Liver (tissue), 9 donors: Measurements from ENCODE around the gene FBLL1. TPM values are rescaled to one million over a fixed set of nuclear protein-coding genes. Genes with fewer than 3 reads are reported as not detected.

Experiments used
- DNase-seq: peaks from one replicate; pipeline ENCODE4 v3.0.0-alpha.2; 2017; ENCODE audit warnings: low spot score
- H3K27ac ChIP-seq, 2 donors: one replicate each; pipeline ENCODE4 v1.7.0; 2013; ENCODE audit warnings: inconsistent platforms in 2 of 2, low read length in 2 of 2, control low read depth in 1 of 2, low read depth in 1 of 2, mild to moderate bottlenecking in 1 of 2
- H3K27me3 ChIP-seq, 4 donors: one replicate each; pipeline versions ENCODE4 v1.6.1 to v1.7.0; 2013; ENCODE audit warnings: low read length in 3 of 4, inconsistent platforms in 1 of 4, mild to moderate bottlenecking in 1 of 4, moderate library complexity in 1 of 4; ENCODE audit not compliant: control insufficient read depth in 4 of 4, insufficient read depth in 4 of 4
- H3K36me3 ChIP-seq, 4 donors: one replicate each; pipeline versions ENCODE4 v1.6.1 to v1.7.0; 2013; ENCODE audit warnings: low read length in 3 of 4, mild to moderate bottlenecking in 3 of 4, low read depth in 1 of 4, moderate library complexity in 1 of 4; ENCODE audit not compliant: control insufficient read depth in 4 of 4, insufficient read depth in 3 of 4
- H3K4me1 ChIP-seq, 4 donors: one replicate each; pipeline versions ENCODE4 v1.6.1 to v1.7.0; 2013; ENCODE audit warnings: low read length in 3 of 4, mild to moderate bottlenecking in 3 of 4, moderate library complexity in 1 of 4; ENCODE audit not compliant: control insufficient read depth in 4 of 4, insufficient read depth in 4 of 4
- H3K4me3 ChIP-seq, 3 donors: one replicate each; pipeline versions ENCODE4 v1.6.1 to v1.7.0; 2013; ENCODE audit warnings: low read length in 3 of 3, control low read depth in 1 of 3, low read depth in 1 of 3, mild to moderate bottlenecking in 1 of 3
- H3K9ac ChIP-seq, 2 donors: one replicate each; pipeline ENCODE4 v1.7.0; 2013; ENCODE audit warnings: low read length in 2 of 2, mild to moderate bottlenecking in 2 of 2, moderate library complexity in 2 of 2, control low read depth in 1 of 2, low read depth in 1 of 2
- H3K9me3 ChIP-seq, 4 donors: one replicate each; pipeline versions ENCODE4 v1.6.1 to v1.7.0; 2013; ENCODE audit warnings: low read length in 3 of 4; ENCODE audit not compliant: control insufficient read depth in 4 of 4
- FOXA1 ChIP-seq: IDR thresholded peaks from 2 replicates; pipeline ENCODE4 v1.6.1; 2016; ENCODE audit warnings: antibody characterized with exemption
- HNF4A ChIP-seq, 2 donors: conservative IDR thresholded peaks; 2 replicates each; pipeline ENCODE4 v1.6.1; 2016; ENCODE audit warnings: antibody characterized with exemption in 2 of 2, mild to moderate bottlenecking in 2 of 2
- HNF4G ChIP-seq: IDR thresholded peaks from 2 replicates; pipeline ENCODE4 v1.6.1; 2016; ENCODE audit warnings: antibody characterized with exemption
- JUND ChIP-seq, 2 donors: IDR thresholded peaks; 2 replicates each; pipeline ENCODE4 v1.6.1; 2016; ENCODE audit warnings: antibody characterized with exemption in 2 of 2
- NR2F2 ChIP-seq: IDR thresholded peaks from 2 replicates; pipeline ENCODE4 v1.6.1; 2016; ENCODE audit warnings: antibody characterized with exemption
- RAD21 ChIP-seq, 2 donors: IDR thresholded peaks; 2 replicates each; pipeline ENCODE4 v1.6.1; 2016; ENCODE audit warnings: antibody characterized with exemption in 2 of 2, mild to moderate bottlenecking in 2 of 2
- SP1 ChIP-seq: IDR thresholded peaks from 2 replicates; pipeline ENCODE4 v1.6.1; 2018; ENCODE audit warnings: antibody characterized with exemption, mild to moderate bottlenecking
- TAF1 ChIP-seq: conservative IDR thresholded peaks from 2 replicates; pipeline ENCODE4 v1.6.1; 2016; ENCODE audit warnings: antibody characterized with exemption, mild to moderate bottlenecking
- YY1 ChIP-seq: IDR thresholded peaks from 2 replicates; pipeline ENCODE4 v1.6.1; 2016; ENCODE audit warnings: antibody characterized with exemption, mild to moderate bottlenecking
- WGBS: extraction: QIAGEN DNeasy Blood & Tissue Kit; methylation state at CpG from one replicate; pipeline ENCODE4 v1.1.7; 2013; 5-methylcytosine and 5-hydroxymethylcytosine counted together
- polyA plus RNA-seq, 2 donors: library from polyadenylated mRNA; stranded (reverse) in 1 of 2; unstranded in 1 of 2; fragments of 200-250 nt in 1 of 2; fragments of >200 nt in 1 of 2; fragmentation: Nextera tagmentation in 1 of 2; extraction: Ambion mirVana in 1 of 2; gene quantifications; one replicate each; pipeline versions ENCODE4 v1.2.1 to v1.2.3, GENCODE V29; 2013 to 2015
- total RNA-seq, 2 donors: library from RNA; depleted of rRNA; stranded (reverse); fragments of >200 nt; gene quantifications; one replicate each; pipeline ENCODE4 v1.2.3, GENCODE V29; 2014
- TF ChIP-seq, protein P1 (sequence below): fragments of 150-350 bp; IDR thresholded peaks from 2 replicates; pipeline ENCODE4 v1.5.1; 2017; ENCODE audit warnings: improper control_type of control experiment, low read depth, low read length; ENCODE audit not compliant: missing input control
- TF ChIP-seq, protein P2 (sequence below): IDR thresholded peaks from 2 replicates; pipeline ENCODE4 v1.6.1; 2016; ENCODE audit warnings: antibody characterized with exemption, mild to moderate bottlenecking
- TF ChIP-seq, protein P3 (sequence below): IDR thresholded peaks from 2 replicates; pipeline ENCODE4 v1.6.1; 2016; ENCODE audit warnings: antibody characterized with exemption
- TF ChIP-seq, protein P4 (sequence below): IDR thresholded peaks from 2 replicates; pipeline ENCODE4 v1.6.1; 2016; ENCODE audit warnings: antibody characterized with exemption
- donor health status: healthy.
- donor health status: healthy.
- donor health status: healthy.
- donor health status: healthy.
- donor health status: healthy.

Gene FBLL1
- total and polyA plus RNA-seq, 4 donors: 0.05 to 0.42 (median 0.17) TPM; not detected in 1

DNA sequence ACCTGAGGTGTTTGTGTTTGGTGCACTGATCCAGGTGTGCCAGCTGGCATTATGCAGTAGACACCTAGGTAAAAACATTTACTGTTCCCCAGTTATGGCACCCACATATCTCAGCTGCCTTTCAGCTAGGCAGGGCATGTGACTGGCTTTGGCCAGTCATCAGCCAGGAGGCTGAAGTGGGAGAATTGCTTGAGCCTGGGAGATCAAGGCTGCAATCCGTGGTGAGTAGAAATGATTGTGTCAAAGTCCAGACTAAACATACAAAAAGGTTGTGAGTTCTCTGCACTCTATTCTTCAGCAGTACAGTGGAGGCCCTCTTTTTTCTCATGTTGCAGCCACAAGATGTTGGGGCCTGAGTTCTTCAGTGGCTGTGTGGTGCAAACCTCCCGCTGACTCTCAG is 3.2 kb upstream of the FBLL1 start:
- DNase-seq: no peak
- peaks cover 0 to 8% (median 0%) of the 10 kb centered on the region in 4 donors for H3K36me3 ChIP-seq
- H3K27ac ChIP-seq: no peak overlapping the region
- TF ChIP-seq FOXA1 (no peak), YY1 (no peak), NR2F2 (no peak), HNF4A (conservative IDR thresholded peaks at IDR 0.05) (peak; percentile 23 to 43), JUND (IDR thresholded peaks at IDR 0.05) (no peak)
- TF ChIP-seq, protein P1, sequence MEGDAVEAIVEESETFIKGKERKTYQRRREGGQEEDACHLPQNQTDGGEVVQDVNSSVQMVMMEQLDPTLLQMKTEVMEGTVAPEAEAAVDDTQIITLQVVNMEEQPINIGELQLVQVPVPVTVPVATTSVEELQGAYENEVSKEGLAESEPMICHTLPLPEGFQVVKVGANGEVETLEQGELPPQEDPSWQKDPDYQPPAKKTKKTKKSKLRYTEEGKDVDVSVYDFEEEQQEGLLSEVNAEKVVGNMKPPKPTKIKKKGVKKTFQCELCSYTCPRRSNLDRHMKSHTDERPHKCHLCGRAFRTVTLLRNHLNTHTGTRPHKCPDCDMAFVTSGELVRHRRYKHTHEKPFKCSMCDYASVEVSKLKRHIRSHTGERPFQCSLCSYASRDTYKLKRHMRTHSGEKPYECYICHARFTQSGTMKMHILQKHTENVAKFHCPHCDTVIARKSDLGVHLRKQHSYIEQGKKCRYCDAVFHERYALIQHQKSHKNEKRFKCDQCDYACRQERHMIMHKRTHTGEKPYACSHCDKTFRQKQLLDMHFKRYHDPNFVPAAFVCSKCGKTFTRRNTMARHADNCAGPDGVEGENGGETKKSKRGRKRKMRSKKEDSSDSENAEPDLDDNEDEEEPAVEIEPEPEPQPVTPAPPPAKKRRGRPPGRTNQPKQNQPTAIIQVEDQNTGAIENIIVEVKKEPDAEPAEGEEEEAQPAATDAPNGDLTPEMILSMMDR: no peak
- peaks cover 0 to 7% (median under 1%) of the 10 kb centered on the region in 4 donors for H3K9me3 ChIP-seq
- WGBS: 54% methylated on average over 2 of the region's 2 CpGs
- no peak overlapping the region for H3K4me3 ChIP-seq
- peaks cover 0 to 4% (median 0%) of the 10 kb centered on the region in 4 donors for H3K27me3 ChIP-seq
- no peak overlapping the region for H3K9ac ChIP-seq
- H3K4me1 ChIP-seq: peaks cover 3 to 8% (median 4%) of the 10 kb centered on the region in 4 donors

DNA sequence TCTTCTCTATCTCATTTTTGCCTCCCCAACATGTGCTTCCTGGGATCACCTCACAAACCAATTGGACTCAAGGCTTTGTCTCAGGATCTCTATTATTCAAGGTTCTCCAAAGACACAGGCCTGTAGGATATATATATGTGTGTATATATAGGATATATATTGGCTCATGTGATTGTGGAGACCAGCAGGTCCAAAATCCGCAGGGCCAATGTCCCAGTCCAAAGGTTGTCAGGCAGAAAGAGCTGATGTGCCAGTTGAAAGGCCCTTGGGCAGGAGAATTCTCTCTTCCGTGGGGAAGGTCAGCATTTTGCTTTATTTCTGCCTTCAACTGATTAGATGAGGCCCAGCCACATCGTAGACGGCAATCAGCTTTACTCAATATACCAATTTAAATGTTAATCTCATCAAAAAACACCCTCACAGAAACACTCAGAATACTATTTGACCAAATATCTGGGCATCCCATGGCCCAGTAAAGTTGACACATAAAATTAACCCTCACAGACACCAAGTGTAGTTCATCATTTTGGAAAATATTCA is 1.3 kb upstream of the FBLL1 start:
- peaks cover 0 to 4% (median 0%) of the 10 kb centered on the region in 4 donors for H3K27me3 ChIP-seq
- H3K4me1 ChIP-seq: peaks cover 3 to 8% (median 4%) of the 10 kb centered on the region in 4 donors
- H3K27ac ChIP-seq: no peak overlapping the region
- TF ChIP-seq, protein P2, sequence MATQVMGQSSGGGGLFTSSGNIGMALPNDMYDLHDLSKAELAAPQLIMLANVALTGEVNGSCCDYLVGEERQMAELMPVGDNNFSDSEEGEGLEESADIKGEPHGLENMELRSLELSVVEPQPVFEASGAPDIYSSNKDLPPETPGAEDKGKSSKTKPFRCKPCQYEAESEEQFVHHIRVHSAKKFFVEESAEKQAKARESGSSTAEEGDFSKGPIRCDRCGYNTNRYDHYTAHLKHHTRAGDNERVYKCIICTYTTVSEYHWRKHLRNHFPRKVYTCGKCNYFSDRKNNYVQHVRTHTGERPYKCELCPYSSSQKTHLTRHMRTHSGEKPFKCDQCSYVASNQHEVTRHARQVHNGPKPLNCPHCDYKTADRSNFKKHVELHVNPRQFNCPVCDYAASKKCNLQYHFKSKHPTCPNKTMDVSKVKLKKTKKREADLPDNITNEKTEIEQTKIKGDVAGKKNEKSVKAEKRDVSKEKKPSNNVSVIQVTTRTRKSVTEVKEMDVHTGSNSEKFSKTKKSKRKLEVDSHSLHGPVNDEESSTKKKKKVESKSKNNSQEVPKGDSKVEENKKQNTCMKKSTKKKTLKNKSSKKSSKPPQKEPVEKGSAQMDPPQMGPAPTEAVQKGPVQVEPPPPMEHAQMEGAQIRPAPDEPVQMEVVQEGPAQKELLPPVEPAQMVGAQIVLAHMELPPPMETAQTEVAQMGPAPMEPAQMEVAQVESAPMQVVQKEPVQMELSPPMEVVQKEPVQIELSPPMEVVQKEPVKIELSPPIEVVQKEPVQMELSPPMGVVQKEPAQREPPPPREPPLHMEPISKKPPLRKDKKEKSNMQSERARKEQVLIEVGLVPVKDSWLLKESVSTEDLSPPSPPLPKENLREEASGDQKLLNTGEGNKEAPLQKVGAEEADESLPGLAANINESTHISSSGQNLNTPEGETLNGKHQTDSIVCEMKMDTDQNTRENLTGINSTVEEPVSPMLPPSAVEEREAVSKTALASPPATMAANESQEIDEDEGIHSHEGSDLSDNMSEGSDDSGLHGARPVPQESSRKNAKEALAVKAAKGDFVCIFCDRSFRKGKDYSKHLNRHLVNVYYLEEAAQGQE: no peak
- TF ChIP-seq HNF4A (conservative IDR thresholded peaks at IDR 0.05): peak in 1 of 2 donors; percentile 67
- H3K9ac ChIP-seq: no peak overlapping the region
- H3K36me3 ChIP-seq: peaks cover 0 to 4% (median 0%) of the 10 kb centered on the region in 4 donors
- H3K4me3 ChIP-seq: no peak overlapping the region
- WGBS: 78% methylated on average over 4 of the region's 4 CpGs
- DNase-seq: no peak
- H3K9me3 ChIP-seq: peaks cover 0 to 7% (median under 1%) of the 10 kb centered on the region in 4 donors

DNA sequence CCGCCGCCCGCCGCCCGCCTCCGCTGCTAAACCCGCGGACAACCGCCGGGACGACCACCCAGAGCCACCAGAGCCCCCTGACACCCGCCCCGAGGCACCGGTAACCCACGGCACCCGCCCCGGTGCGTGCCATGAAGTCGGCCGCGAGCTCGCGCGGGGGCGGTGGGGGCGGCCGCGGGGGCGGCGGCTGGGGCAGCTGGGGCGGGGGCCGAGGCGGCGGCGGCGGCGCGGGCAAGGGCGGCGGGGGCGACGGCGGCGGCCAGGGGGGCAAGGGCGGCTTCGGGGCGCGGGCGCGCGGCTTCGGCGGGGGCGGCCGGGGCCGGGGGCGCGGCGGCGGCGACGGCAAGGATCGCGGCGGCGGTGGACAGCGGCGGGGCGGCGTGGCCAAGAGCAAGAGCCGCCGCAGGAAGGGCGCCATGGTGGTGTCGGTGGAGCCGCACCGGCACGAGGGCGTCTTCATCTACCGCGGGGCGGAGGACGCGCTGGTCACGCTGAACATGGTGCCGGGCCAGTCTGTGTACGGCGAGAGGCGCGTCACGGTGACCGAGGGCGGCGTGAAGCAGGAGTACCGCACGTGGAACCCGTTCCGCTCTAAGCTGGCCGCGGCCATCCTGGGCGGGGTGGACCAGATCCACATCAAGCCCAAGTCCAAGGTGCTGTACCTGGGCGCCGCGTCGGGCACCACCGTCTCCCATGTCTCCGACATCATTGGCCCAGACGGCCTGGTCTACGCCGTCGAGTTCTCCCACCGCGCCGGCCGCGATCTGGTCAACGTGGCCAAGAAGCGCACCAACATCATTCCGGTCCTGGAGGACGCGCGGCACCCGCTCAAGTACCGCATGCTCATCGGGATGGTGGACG is 499 bp downstream of the FBLL1 start:
- no peak for DNase-seq
- no peak for TF ChIP-seq HNF4G
- TF ChIP-seq, protein P3, sequence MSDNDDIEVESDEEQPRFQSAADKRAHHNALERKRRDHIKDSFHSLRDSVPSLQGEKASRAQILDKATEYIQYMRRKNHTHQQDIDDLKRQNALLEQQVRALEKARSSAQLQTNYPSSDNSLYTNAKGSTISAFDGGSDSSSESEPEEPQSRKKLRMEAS: no peak
- no peak for TF ChIP-seq YY1
- TF ChIP-seq, protein P4, sequence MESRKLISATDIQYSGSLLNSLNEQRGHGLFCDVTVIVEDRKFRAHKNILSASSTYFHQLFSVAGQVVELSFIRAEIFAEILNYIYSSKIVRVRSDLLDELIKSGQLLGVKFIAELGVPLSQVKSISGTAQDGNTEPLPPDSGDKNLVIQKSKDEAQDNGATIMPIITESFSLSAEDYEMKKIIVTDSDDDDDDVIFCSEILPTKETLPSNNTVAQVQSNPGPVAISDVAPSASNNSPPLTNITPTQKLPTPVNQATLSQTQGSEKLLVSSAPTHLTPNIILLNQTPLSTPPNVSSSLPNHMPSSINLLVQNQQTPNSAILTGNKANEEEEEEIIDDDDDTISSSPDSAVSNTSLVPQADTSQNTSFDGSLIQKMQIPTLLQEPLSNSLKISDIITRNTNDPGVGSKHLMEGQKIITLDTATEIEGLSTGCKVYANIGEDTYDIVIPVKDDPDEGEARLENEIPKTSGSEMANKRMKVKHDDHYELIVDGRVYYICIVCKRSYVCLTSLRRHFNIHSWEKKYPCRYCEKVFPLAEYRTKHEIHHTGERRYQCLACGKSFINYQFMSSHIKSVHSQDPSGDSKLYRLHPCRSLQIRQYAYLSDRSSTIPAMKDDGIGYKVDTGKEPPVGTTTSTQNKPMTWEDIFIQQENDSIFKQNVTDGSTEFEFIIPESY: no peak
- no peak for TF ChIP-seq RAD21 (IDR thresholded peaks at IDR 0.05)
- TF ChIP-seq TAF1: no peak
- TF ChIP-seq, protein P1: no peak
- no peak for TF ChIP-seq SP1
- no peak overlapping the region for H3K9ac ChIP-seq
- H3K27ac ChIP-seq: no peak overlapping the region
- 19% methylated on average over 125 of the region's 125 CpGs for WGBS
- H3K4me1 ChIP-seq: peaks cover 3 to 8% (median 4%) of the 10 kb centered on the region in 4 donors
- H3K4me3 ChIP-seq: peak overlapping the region in 2 of 3 donors; percentile 6 to 56
- peaks cover 0 to 7% (median under 1%) of the 10 kb centered on the region in 4 donors for H3K9me3 ChIP-seq
- peaks cover 0 to 4% (median 0%) of the 10 kb centered on the region in 4 donors for H3K27me3 ChIP-seq
- H3K36me3 ChIP-seq: no peaks in the 10 kb centered on the region
